ENCODE results near the gene ARHGAP25.

ARHGAP25 gene

DNA sequence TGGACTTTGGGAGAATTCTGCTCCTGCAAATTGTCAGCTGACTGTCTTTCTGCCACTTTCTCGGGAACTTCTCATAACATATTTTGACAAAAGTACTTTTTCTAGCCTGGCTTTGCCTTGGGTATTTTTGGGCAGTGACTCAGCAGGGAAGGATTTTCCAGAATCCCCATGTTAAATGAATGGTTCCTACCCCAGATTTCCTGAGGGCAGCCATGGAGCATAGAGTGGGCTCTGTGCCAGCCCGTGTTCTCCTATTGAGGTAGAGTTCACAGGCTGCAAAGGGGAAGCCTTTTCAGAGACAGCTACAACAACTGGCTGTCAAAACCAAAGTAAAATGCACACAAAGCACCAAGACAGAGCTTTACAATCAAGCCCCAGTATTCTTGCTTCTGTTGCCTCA is 76.8 kb downstream of the ARHGAP25 start:
- no peak for DNase-seq (ENCODE audit: low read depth)
- no peak overlapping the region for H3K4me3 ChIP-seq (ENCODE audit: low read depth, low read length)
- TF ChIP-seq, protein P1, sequence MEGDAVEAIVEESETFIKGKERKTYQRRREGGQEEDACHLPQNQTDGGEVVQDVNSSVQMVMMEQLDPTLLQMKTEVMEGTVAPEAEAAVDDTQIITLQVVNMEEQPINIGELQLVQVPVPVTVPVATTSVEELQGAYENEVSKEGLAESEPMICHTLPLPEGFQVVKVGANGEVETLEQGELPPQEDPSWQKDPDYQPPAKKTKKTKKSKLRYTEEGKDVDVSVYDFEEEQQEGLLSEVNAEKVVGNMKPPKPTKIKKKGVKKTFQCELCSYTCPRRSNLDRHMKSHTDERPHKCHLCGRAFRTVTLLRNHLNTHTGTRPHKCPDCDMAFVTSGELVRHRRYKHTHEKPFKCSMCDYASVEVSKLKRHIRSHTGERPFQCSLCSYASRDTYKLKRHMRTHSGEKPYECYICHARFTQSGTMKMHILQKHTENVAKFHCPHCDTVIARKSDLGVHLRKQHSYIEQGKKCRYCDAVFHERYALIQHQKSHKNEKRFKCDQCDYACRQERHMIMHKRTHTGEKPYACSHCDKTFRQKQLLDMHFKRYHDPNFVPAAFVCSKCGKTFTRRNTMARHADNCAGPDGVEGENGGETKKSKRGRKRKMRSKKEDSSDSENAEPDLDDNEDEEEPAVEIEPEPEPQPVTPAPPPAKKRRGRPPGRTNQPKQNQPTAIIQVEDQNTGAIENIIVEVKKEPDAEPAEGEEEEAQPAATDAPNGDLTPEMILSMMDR (conservative IDR thresholded peaks at IDR 0.05; ENCODE audit: low read depth, low read length) = no peak

DNA sequence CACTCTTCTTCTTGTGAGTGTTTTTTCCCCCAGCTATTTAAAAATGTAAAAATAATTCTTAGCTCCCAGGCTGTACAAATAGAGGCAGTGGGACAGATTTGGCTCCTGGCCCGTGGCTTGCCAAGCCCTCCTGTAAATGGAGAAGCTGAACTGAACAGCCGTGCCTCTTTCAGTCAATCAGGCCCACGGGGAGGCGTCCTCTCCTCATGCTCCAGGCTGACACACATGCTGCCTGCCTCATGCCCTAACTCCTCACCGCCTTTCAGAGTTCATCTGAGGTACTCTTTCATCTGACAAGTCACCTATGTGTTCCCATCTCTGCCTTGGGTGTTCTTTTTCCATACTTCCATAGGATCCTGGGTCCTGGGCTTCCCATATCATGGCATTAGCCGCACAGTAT is 77.6 kb downstream of the ARHGAP25 start:
- TF ChIP-seq, protein P1 (conservative IDR thresholded peaks at IDR 0.05; ENCODE audit: low read depth, low read length) = no peak
- DNase-seq (ENCODE audit: low read depth) = no peak
- no peak overlapping the region for H3K4me3 ChIP-seq (ENCODE audit: low read depth, low read length)

DNA sequence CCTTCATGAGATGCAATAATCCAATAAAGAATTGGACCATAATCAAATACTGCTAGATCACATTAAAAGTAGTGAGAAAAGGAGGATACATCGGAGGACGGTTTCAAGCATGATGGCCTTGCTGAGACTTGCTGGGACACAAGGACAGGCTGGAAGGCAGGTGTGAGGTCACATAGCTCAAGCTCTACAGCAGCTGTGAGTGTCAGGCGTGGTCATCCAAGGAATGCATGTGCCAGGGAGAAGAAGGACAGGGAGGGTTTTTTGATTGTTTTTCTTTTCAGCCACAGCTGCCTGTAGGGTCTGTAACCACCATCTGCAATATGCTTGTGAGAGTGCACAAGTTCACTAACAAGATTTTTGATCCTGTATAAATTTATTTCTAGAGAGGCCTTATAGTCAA is 79.0 kb downstream of the ARHGAP25 start:
- TF ChIP-seq, protein P1 (conservative IDR thresholded peaks at IDR 0.05; ENCODE audit: low read depth, low read length) = no peak
- no peak overlapping the region for H3K4me3 ChIP-seq (ENCODE audit: low read depth, low read length)
- no peak for DNase-seq (ENCODE audit: low read depth)

DNA sequence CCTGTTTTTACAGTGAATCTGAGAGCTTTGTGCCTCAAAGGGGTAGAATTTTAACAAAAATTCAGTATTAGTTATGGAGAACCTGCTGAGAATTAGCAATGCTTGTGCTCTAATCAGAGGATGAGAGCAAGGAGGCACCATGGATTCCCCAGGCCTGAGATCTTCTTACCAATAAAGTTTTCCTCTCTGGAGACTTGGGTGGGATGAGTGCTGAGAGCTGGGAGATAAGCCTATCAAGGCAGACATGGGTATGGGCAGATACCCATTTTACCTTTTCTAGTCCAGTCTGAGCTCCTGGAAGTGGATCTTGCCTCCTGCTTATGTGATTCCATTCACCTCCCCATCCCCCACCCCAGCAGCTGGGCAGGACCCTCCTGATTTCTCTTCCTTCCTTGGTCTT is 82.7 kb downstream of the ARHGAP25 start:
- no peak overlapping the region for H3K4me3 ChIP-seq (ENCODE audit: low read depth, low read length)
- TF ChIP-seq, protein P1 (conservative IDR thresholded peaks at IDR 0.05; ENCODE audit: low read depth, low read length) = no peak
- DNase-seq (ENCODE audit: low read depth) = no peak

DNA sequence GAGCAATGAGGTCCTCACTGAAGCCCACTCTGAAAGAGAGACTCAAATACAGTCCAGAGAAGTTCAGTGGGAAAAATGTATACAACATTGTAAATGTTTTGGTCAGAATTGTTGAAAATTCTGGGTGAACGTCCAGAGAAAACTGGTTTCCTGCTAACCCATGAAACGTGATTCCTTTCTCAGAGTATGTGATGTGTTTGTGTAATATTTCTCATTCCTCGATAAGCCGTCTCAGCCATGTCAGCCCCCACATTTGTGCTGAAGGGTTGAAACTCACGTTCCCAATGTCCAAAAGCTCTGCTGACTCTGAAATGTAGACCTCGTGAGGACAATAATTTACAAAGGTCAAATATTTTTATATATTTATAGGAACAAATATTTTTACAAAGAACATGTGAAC is 84.9 kb downstream of the ARHGAP25 start:
- no peak overlapping the region for H3K4me3 ChIP-seq (ENCODE audit: low read depth, low read length)
- DNase-seq (ENCODE audit: low read depth) = peak; percentile 67
- TF ChIP-seq, protein P1 (conservative IDR thresholded peaks at IDR 0.05; ENCODE audit: low read depth, low read length) = no peak

DNA sequence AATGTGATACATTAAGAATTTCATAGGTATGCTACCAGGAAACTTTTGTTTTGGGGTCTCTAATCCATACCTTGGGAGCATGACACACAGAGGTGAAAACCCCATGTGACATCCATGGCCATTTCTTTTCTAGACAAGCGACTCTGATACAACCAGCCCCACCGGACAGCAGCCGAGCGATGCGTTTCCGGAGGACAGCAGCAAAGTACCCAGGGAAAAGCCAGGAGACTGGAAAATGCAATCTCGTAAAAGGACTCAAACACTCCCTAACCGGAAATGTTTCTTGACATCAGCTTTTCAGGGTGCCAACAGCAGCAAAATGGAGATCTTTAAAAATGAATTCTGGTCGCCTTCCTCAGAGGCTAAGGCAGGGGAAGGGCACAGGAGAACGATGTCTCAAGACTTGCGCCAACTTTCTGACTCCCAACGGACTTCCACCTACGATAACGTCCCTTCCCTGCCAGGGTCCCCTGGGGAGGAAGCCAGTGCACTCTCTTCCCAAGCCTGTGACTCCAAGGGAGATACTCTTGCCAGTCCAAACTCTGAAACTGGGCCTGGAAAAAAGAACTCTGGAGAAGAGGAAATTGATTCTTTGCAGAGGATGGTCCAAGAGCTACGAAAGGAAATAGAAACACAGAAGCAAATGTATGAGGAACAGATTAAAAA is 87.7 kb downstream of the ARHGAP25 start:
- TF ChIP-seq, protein P1 (conservative IDR thresholded peaks at IDR 0.05; ENCODE audit: low read depth, low read length) = no peak

DNA sequence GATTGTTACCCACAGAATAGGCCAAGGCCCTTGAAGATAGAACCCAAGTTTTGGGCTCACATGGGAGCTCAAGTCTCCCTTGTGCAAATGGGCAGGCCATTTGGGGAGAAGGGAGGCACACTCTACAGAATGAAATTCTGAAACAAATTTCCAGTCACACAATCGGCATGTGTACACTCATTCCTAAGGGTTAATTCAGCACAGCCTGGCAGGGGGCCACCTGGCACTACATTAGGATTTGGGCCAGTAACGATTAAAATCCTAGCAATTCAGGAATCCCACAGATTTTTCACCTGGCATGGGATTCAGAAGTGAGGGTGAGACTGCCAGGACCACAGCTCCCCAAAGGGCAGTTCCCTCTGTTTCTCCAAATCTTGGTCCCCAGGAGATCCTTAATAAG is 90.2 kb downstream of the ARHGAP25 start:
- TF ChIP-seq, protein P1 (conservative IDR thresholded peaks at IDR 0.05; ENCODE audit: low read depth, low read length) = no peak
- no peak overlapping the region for H3K4me3 ChIP-seq (ENCODE audit: low read depth, low read length)
- DNase-seq (ENCODE audit: low read depth) = no peak

More for the DNA sequence above, 87.7 kb downstream of the ARHGAP25 start:
- no peak overlapping the region for H3K4me3 ChIP-seq (ENCODE audit: low read depth, low read length)
- DNase-seq (ENCODE audit: low read depth) = no peak

All from choroid plexus epithelial cell (primary cell).